Measurements from ENCODE around the gene FYB1.

GRCh38 chr5:39191216-39191615 is 28.1 kb downstream of the FYB1 start:
- no peak for TF ChIP-seq CTCF (IDR thresholded peaks at IDR 0.05)
- TF ChIP-seq POLR2A (IDR thresholded peaks at IDR 0.05): no peak

Measured in lower leg skin (tissue), 3 donors.